ENCODE data around the gene SAP30. TPM values are rescaled to one million over a fixed set of nuclear protein-coding genes. Genes with fewer than 3 reads are reported as not detected.

The SAP30 gene
- total RNA-seq, 1 donor from 2014 or later = 16.8 TPM

- Mint-ChIP-seq H3K4me3 (no peak overlapping the region), H3K27me3 (ENCODE audit: low read depth) (no peaks in the 10 kb centered on the region), H3K27ac (peak overlapping the region; percentile 4), H3K36me3 (peaks cover 3% of the 10 kb centered on the region), H3K4me1 (peaks cover 22% of the 10 kb centered on the region), H3K9me3 (peaks cover 10% of the 10 kb centered on the region)
- no peak for DNase-seq (ENCODE audit: low spot score in 2 of 2, unreplicated experiment in 2 of 2)
- TF ChIP-seq CTCF (IDR thresholded peaks at IDR 0.05; ENCODE audit: unreplicated experiment) = no peak
Measured at GRCh38 chr4:173343832-173344397, 26.8 kb upstream of the SAP30 start.

GRCh38 chr4:173345648-173346047 lies 25.1 kb upstream of the SAP30 start:
- H3K27ac Mint-ChIP-seq = peak overlapping the region; percentile 85
- no peak for TF ChIP-seq CTCF (IDR thresholded peaks at IDR 0.05; ENCODE audit: unreplicated experiment)
- H3K4me3 Mint-ChIP-seq = no peak overlapping the region
- H3K27me3 Mint-ChIP-seq (ENCODE audit: low read depth) = no peaks in the 10 kb centered on the region
- peaks cover 12% of the 10 kb centered on the region for H3K9me3 Mint-ChIP-seq
- peaks cover 21% of the 10 kb centered on the region for H3K4me1 Mint-ChIP-seq
- no peak for DNase-seq (ENCODE audit: low spot score in 2 of 2, unreplicated experiment in 2 of 2)
- H3K36me3 Mint-ChIP-seq = peaks cover 3% of the 10 kb centered on the region

- Mint-ChIP-seq H3K4me3 (no peak overlapping the region), H3K27me3 (ENCODE audit: low read depth) (no peaks in the 10 kb centered on the region), H3K27ac (peak overlapping the region; percentile 85), H3K4me1 (peaks cover 16% of the 10 kb centered on the region), H3K36me3 (peaks cover 3% of the 10 kb centered on the region), H3K9me3 (peaks cover 13% of the 10 kb centered on the region)
- DNase-seq (ENCODE audit: low spot score in 2 of 2, unreplicated experiment in 2 of 2) = no peak
- TF ChIP-seq CTCF (IDR thresholded peaks at IDR 0.05; ENCODE audit: unreplicated experiment) = no peak
Measured at GRCh38 chr4:173346074-173346473, 24.7 kb upstream of the SAP30 start.

- no peak overlapping the region for H3K27ac Mint-ChIP-seq
- no peak for TF ChIP-seq CTCF (IDR thresholded peaks at IDR 0.05; ENCODE audit: unreplicated experiment)
- H3K27me3 Mint-ChIP-seq (ENCODE audit: low read depth) = no peaks in the 10 kb centered on the region
- peaks cover 13% of the 10 kb centered on the region for H3K9me3 Mint-ChIP-seq
- peaks cover 3% of the 10 kb centered on the region for H3K36me3 Mint-ChIP-seq
- no peak for DNase-seq (ENCODE audit: low spot score in 2 of 2, unreplicated experiment in 2 of 2)
- H3K4me3 Mint-ChIP-seq = no peak overlapping the region
- peaks cover 16% of the 10 kb centered on the region for H3K4me1 Mint-ChIP-seq
Measured at GRCh38 chr4:173347467-173347866, 23.3 kb upstream of the SAP30 start.

- no peak for DNase-seq (ENCODE audit: low spot score in 2 of 2, unreplicated experiment in 2 of 2)
- Mint-ChIP-seq H3K27me3 (ENCODE audit: low read depth) (no peaks in the 10 kb centered on the region), H3K36me3 (no peaks in the 10 kb centered on the region), H3K27ac (no peak overlapping the region), H3K9me3 (peaks cover 3% of the 10 kb centered on the region), H3K4me1 (no peaks in the 10 kb centered on the region), H3K4me3 (no peak overlapping the region)
- no peak for TF ChIP-seq CTCF (IDR thresholded peaks at IDR 0.05; ENCODE audit: unreplicated experiment)
Measured at GRCh38 chr4:173357939-173358338, 12.8 kb upstream of the SAP30 start.
